GM19023 (cell line): Measurements from ENCODE around the gene TP53INP2.
"Not testable (repeated sequence)": the region's sequence is repeated elsewhere in the genome, so short reads cannot be mapped to it uniquely, and the experiment has no call there.

Source experiments
- ATAC-seq: cut with Tn5 transposase; IDR thresholded peaks from one replicate; pipeline ENCODE4 v1.9.1; 2021; ENCODE audit warnings: mild to moderate bottlenecking, moderate library complexity; ENCODE audit not compliant: unreplicated experiment

The TP53INP2 gene

DNA sequence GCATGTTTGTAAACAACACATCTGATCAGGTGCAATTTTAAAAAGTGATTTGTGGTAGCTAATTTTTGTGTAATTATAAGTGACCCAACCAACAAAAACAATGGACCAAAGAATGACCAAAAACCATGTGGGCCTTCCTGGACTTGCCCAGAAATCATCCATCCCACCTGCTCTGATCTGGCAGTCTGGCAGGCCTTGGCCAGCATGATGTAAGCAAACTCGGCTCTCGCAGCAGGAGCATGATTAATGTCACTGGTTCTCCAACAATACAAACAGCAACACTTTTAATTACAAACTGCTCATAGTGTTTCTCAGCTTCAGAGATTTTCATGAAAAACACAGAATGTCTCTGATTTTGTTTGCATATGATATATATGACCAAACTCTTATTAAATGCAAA lies 16.1 kb downstream of the TP53INP2 start:
- ATAC-seq = no peak

DNA sequence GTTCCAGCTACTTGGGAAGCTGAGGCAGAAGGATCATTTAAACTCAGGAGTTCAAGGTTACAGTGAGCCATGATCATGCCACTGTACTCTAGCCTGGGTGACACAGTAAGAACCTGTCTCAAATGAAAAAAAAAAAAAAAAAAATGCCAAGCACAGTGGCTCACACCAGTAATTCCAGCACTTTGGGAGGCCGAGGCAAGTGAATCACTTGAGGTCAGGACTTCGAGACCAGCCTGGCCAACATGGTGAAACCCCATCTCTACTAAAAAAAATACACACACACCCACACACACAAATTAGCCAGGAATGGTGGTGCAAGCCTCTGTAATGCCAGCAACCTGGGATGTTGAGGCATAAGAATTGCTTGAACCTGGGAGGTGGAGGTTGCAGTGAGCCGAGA lies 18.4 kb downstream of the TP53INP2 start:
- ATAC-seq = not testable (repeated sequence)

DNA sequence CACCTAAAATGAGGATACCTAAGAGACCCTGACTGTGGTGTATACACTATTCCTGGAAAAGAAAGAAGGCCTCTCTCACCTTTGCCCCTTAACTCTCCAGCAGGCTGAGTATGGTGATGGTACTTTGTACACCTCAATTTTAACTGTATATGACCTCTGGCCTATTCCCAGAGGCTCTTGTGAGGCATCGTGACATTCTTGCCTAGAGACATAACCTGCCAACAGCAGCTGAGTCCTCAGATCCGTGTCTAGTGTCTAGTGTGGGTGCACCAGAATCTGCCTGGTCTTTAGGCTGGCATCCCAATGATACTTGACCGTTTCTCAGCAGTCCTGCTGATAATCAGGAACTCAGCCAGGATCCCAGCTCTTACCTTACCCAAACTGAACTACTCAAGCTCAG lies 20.0 kb downstream of the TP53INP2 start:
- ATAC-seq = no peak

DNA sequence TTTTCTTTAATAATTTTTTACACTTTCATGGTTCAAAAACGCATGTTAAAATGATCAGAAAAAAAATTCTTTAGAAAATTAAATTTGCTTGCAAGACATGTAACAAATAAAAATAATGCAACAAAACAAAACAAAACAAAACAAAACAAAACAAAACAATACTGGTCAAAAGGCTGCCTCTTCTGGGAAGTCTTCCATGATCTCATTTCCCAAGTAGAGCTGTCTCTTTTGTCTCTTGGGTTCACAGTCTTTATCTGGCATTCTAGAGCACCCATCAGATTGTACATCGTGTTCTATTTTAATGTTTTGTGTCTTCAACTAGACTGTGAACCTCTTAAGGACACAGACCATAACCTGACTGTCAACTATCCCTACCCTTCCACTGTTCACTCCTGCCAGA lies 25.3 kb downstream of the TP53INP2 start:
- ATAC-seq = no peak

DNA sequence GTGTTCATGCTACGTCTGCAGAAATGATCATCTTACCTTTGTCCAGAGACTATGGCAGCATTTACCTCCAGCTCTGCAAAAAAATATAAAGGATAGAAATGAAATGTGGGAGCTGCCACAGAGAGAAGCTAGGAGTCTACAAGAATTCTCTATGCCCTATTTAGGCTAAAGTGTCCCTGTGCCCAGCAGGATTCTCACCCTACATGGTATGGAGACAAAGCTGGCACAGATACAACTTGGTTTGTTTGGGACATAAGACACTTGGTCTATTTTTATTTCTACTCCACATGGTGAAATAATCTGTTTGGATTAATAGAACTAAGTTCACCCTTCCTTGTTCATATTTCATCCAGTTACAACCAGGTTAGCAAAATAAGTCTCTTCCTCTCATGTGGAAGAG lies 28.4 kb downstream of the TP53INP2 start:
- ATAC-seq = no peak

DNA sequence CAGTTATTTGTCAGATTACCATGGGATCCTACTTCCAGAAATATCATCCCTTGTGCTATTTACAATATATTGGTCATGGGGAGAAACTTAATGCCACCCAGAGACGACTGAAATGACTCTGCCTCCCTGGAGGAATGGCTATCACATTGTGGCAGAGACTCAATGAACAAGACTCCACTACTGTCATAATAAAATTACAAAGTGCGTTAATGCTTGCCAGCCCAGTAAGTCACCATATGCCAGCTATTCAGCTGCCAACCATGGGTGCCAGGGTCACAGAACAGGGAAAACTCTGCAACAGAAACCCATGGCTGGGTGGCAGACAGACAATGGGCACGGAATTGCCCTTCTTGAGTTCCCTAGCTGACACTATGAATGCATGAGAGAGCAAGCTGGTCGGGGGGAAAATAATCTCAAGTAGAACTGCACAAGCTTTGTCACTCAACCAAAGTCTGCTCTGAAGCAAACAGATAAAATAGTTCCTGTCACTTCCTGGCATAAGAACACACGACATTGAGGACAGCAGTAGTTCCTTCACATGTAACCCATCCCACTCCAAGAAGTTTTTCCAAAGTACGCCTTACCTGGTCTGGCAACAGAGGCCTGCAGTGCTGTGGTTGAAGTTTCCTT lies 32.1 kb downstream of the TP53INP2 start:
- no peak for ATAC-seq

DNA sequence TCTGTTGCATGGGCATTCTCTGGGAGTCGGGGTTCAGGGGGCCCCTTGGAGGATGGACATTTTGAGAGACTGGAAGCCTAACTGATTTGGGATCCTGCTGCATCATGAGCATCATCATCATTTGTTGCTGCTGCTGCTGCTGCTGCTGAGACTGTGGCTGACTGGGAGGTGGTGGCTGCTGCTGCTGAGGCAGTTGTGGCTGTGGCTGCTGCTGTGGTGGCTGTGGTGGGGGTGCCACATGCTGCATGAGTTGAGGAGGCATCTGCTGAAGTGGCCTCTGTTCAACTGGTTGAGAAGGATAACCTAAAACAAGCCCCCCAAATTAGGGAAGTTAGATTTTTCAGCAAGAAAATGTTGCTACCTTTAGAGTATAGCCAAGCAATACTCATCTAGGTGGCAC lies 38.9 kb downstream of the TP53INP2 start:
- no peak for ATAC-seq

DNA sequence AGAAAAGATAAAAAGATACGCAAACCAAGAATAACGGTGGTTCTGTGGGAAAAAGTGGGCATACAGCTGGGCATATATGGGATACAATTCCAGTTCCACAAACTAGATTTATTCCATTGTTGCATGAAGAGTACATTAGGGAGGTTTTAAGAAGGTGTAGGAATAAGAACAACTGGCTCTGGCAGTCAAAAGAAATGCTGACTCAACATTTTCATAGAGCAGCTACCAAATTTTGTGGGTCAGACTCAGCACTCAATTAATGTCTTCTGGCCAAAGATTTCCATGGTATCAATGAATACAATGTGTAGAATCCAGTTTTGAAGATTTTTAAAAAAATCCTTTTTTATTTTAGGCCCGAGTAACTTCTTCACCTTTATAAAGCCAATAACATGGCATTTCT lies 40.2 kb downstream of the TP53INP2 start:
- no peak for ATAC-seq

DNA sequence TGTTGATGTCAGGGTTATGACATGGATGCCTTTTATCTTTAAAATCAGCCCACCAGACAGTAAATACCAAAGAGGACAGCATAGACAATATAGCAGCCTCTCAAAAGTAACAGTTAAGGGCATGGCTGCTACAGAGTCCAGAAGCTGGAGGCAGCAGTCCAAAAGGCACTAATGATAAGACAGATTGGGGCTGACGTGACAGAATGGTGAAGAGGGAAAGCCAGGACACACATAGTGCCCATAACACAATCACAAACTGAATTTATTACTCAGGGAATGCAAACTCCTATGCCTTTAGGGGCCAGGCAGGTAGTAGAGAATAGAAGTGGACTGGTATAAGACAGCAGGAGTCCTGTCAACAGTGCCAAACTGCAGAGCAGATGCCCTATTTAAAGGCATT lies 40.7 kb downstream of the TP53INP2 start:
- ATAC-seq = no peak

DNA sequence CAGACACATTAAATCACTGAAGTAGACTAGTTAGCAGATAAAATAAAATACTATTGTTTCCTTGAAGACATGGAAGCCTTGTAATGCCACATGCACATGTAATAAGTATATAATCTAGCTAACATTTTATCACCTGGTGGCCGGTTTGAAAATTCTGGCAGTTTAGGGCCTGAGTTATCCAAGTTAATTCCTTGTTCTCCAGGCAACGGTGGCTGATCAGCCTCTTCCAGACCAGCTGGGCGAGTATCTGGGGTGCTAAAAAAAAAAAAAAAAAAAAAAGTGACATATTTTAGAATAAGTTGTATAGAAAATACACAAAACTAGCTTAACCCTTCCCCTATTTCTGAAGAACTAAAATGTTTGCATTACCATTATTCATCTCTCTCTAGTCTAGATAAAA lies 42.5 kb downstream of the TP53INP2 start:
- no peak for ATAC-seq

DNA sequence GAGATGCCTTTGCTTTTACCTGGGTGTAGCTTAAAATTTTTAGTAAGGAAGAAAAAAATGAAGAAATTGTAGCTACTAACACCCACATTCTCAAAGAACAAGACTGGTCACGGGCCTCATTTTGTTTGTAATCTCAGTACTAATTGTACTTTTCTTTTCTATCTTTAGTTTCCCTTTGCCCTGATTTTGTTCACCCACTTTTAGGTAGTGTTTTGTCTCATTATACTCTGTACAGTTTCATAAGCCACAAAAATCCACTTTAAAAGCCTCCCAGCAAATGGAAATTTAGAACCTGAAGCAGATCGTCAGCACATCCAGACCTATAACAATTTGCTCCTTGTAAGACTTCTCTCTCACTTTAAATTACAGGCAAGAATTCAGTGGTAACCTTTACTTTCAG lies 43.3 kb downstream of the TP53INP2 start:
- no peak for ATAC-seq

DNA sequence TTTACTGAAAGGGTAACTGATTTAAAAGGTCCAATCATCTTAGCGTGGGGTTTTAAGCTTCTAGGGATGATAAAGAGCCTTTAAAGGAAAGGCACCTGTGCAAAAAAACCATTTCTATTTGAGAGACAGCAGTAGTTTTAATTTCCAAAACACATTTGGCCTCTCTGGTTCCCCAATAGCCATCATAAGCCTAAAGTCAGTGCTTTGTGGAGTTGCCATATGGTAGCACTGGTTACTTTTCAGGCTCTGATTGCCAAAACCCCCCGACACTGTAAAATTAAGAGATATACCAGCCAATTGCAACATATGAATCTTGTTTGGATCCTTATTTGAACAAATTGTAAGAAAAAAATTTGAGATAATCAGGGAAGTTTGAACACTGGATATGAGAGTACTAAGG lies 44.6 kb downstream of the TP53INP2 start:
- no peak for ATAC-seq

DNA sequence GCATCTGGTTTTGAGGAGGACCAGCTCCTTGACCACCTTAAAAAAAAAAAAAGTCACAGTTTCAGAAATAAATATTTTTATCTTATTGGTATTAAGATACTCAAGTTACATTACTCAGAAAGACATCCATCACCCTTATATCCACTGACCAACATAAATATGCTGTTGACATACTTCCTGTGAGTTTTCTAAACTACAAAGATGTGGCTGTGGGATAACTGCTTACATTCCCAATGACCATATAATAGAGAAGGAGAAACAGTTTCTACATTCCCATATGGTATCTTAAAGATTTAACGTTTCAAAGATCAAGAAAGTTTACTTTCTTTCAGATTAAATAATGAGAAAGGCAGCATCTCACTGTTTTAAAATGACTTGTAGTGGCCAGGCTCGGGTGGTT lies 46.3 kb downstream of the TP53INP2 start:
- ATAC-seq = no peak

DNA sequence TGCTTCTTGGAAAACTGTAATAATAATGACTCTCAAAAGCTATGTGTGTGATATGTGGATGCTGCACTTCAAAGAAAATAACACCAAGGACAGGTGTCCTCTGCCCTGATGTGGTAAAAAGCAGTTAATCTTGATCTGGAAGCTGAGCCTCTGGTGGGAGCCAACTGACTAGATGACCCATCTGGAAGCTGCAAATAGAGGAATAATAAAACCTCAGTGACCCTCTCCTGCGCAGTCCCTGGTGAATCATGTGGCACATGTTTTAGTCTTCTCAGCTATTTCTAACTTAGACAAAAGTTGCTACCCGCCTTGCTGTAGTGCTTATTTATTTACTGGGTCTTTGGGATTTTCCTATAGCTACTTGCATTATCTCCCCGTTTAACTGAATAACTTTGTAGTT lies 47.3 kb downstream of the TP53INP2 start:
- no peak for ATAC-seq

DNA sequence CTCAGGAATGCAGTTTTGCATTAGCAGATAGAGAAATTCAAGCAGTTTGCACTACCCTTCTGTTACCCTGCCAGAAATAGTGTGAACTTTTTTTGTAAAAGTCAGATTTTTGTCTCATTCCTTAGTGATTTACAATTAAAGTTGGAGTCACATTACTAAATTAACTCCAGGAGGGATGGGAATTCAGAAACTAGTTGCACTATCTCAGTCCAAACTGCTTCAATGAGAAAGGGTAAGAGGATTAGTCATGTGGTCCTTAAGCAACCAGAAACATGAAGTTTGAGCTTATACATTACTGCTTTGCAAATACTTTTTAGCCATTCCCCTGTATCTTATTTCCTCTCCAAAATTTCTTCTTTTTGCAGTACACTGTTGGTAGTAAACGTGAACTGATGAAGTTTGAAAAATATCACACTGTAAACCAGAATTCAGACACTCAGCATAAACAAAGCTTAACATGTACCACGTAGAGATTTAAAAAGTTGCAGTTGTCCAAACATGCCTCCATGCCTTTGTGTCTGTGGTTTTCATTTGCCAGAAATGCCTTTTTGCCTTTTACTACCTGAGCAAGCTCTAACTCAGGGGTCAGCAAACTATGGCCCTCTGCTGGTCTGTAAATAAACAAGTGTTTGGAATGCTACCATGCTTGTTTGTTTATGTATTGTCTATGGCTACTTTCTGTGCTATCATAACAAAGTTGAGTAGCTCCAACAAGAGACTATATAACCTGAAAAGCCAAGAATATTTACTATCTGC lies 49.7 kb downstream of the TP53INP2 start:
- ATAC-seq = no peak

DNA sequence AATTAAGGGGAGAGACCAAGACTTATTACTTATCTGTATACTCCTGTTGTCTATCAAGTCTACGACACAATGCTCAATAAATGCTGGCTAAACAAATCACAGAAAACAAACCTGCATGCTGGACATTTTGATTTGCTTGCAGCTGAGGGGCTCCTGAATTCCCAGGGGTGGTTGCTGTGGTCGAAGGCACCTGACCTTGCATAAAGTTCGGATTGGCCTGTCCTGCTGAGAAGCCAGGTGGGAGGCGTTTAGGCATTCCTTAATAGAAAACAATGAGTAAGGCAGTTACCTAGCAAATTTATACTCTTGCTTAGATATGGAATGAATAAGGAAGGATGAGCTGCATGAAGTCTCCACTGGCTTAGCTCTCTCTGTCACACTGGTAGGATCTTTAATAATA lies 50.5 kb downstream of the TP53INP2 start:
- ATAC-seq = no peak

DNA sequence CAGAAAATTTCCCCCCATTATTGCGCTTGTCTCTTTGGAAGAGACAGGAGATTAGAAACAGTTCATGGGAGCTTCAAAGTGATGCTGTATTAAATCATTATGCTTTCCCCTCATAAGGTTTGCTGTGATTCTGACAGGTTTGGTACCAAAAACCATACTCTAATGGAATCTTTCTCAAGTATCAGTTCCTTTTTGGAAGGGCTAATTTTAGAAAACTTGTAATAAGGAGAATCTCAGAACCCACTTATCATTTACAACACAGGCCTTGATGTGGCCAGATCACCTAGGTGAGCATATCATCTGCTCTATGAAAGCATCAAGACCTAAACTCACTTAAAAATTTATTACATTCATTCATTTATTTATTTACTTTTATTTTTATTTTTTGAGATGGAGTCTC lies 51.2 kb downstream of the TP53INP2 start:
- no peak for ATAC-seq

DNA sequence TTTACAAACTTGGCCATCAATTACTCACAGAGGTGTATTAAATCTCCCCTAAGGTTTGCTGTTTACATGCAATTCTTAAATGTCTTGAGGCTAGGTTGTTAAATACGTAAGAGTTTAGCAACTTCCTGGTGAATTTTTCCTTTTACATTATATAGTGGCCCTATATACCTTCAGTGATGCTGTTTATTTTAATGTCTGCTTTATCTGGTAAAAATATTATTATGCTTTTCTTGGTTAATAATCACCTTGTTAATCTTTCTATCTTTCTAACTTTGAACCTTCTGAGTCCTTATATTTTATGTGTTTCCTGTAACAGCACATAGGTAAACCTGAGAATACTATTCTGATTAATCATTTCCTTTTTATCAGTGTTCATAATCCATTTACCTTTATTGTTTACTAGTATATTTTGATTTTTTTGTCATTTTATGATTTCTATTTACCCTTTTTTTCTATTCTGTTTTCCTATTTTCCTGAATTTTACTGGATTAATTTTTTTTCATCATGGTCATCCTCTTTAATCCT lies 57.9 kb downstream of the TP53INP2 start:
- ATAC-seq = no peak
